A673 (cell line): ENCODE measurements around the gene FKBP5.

Experiments used
- CTCF ChIP-seq: fragments of 300-800, 200-600 bp; sonication (generic); conservative IDR thresholded peaks from 2 replicates; pipeline ENCODE4 v1.5.1; 2017; ENCODE audit warnings: low read depth, mild to moderate bottlenecking, antibody characterized with exemption, low read length, moderate library complexity, mixed read lengths
- EZH2 ChIP-seq: fragments of 200-600 bp; sonication (generic); IDR thresholded peaks from 2 replicates; pipeline ENCODE4 v1.6.1; 2017; ENCODE audit warnings: borderline replicate concordance, low read depth, mild to moderate bottlenecking, mixed read lengths, antibody characterized with exemption, low read length; ENCODE audit not compliant: poor library complexity, severe bottlenecking

GRCh38 chr6:35681298-35681697 lies 7.4 kb downstream of the FKBP5 start:
- no peak for TF ChIP-seq CTCF
- no peak for TF ChIP-seq EZH2
